ENCODE measurements around the gene DYSF. TPM values are rescaled to one million over a fixed set of nuclear protein-coding genes. Genes with fewer than 3 reads are reported as not detected.
"Not testable (repeated sequence)": the region's sequence is repeated elsewhere in the genome, so short reads cannot be mapped to it uniquely, and the experiment has no call there.

The DYSF gene
- total RNA-seq, 4 donors from 2014 or later: 0.93 to 3.2 (median 2.8) TPM

DNA sequence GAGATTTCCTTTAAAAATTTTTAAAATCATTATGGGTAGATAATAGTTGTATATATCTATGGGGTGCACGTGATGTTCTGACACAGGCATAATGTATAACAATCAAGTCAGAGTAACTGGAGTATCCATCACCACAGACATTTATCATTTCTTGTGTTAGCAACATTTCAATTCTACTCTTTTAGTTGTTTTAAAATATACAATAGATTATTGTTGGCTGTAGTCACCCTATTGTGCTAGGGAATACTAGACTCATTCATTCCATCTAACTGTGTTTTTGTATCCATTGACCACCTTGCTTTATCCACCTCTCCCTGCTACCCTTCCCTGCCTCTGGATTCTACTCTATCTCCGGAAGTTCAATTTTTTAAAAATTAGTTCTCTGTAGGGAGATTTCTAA, 31.0 kb downstream of the DYSF start:
- DNase-seq (ENCODE audit: low spot score in 2 of 2): no peak
- H3K4me3 ChIP-seq (ENCODE audit: low read depth, poor library complexity, severe bottlenecking): no peak overlapping the region
- WGBS, 2 donors: 84 to 95% methylated on average over 2 of the region's 2 CpGs
- TF ChIP-seq, protein P1, sequence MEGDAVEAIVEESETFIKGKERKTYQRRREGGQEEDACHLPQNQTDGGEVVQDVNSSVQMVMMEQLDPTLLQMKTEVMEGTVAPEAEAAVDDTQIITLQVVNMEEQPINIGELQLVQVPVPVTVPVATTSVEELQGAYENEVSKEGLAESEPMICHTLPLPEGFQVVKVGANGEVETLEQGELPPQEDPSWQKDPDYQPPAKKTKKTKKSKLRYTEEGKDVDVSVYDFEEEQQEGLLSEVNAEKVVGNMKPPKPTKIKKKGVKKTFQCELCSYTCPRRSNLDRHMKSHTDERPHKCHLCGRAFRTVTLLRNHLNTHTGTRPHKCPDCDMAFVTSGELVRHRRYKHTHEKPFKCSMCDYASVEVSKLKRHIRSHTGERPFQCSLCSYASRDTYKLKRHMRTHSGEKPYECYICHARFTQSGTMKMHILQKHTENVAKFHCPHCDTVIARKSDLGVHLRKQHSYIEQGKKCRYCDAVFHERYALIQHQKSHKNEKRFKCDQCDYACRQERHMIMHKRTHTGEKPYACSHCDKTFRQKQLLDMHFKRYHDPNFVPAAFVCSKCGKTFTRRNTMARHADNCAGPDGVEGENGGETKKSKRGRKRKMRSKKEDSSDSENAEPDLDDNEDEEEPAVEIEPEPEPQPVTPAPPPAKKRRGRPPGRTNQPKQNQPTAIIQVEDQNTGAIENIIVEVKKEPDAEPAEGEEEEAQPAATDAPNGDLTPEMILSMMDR (IDR thresholded peaks at IDR 0.05): no peak
- TF ChIP-seq POLR2A (IDR thresholded peaks at IDR 0.05): no peak
- intact Hi-C loops (cut with DNase I; ENCODE audit: low total_unique reads): no loop called here

DNA sequence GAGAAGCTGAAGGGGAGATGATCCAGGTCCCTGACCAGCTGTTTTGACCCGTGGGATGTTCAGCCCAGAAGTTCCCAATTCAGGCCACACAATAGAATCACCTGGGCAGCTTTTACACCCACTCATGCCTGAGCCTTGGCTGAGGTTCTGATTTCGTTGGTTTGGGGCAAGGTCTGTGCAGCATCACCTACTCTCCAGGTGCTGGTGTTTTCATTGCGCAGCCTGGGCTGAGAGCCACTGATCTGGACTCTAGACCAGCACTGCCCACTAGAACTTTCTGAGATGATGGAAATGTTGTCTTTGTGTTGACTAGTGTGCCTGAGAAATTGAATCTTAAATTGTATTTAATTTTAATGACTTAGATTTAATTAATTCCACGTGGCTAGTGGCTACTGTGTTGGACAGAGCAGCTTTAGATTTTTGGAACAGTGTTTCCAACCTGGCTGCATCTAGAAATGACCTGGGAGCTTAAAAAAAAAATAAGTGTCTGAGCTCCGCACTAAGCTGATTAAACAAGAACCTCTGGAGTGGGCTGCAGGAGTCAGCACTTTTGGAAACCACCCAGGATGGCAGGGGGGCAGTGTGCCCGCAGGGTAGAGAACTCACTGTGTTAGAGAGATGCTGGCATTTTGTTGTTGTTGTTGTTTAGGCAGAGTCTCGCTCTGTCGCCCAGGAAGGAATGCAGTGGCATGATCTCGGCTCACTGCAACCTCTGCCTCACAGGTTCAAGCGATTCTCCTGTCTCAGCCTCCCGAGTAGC, 33.7 kb downstream of the DYSF start:
- no peak for TF ChIP-seq POLR2A (IDR thresholded peaks at IDR 0.05)
- intact Hi-C loops (cut with DNase I; ENCODE audit: low total_unique reads): no loop called here
- DNase-seq (ENCODE audit: low spot score in 2 of 2): no peak
- no peak overlapping the region for H3K4me3 ChIP-seq (ENCODE audit: low read depth, poor library complexity, severe bottlenecking)
- 75 to 77% methylated on average over 10 to 11 of the region's 11 CpGs for WGBS, 2 donors

- WGBS, 2 donors: 77 to 90% methylated on average over 3 of the region's 3 CpGs
- intact Hi-C loops (cut with DNase I; ENCODE audit: low total_unique reads); H3K4me3 ChIP-seq (ENCODE audit: low read depth, poor library complexity, severe bottlenecking); DNase-seq (ENCODE audit: low spot score in 2 of 2): not testable (repeated sequence)
These were observed 38.2 kb downstream of the DYSF start for GRCh38 chr2:71491551-71491950.

DNA sequence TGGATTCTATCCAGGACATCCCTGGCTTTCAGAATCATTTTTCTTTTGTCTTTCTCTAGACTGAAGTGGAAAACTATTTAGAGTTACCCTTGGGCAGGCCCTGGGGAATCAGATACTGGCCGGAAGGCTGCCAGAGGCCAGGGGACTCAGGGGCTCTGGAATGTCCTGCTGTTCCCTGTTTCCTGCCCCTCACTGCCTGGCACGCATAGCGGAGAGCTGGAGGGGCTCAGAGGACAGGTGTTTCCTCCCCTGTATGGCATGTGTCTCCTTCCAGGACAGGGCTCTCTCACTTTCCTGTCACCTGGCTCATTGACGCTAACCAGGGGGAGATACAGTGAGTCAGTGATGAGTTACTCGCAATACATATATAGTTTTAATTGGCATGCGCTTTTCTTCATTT, 38.8 kb downstream of the DYSF start:
- intact Hi-C loops (cut with DNase I; ENCODE audit: low total_unique reads): no loop called here
- 62 to 69% methylated on average over 6 of the region's 6 CpGs for WGBS, 2 donors
- no peak for TF ChIP-seq POLR2A (IDR thresholded peaks at IDR 0.05)
- TF ChIP-seq, protein P1 (IDR thresholded peaks at IDR 0.05): no peak

DNA sequence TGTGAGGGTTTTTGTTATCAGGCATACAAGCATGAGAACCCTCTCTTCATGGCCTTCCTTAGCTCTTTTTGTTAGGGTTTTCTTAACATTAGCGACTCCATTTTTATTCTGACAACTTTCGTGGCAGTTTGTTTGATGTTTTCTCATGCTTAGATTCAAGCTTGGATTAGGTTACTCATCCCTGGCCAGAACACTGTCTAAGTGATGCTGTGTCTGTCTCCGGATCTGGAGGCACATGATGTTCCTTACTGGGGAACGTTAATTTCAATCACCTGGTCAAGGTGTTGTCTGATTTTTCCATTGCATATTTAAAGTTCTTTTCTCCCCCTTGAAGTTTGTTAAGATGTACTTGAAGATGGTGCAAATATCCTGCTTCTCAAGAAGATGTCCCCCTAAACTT, 40.7 kb downstream of the DYSF start:
- H3K4me3 ChIP-seq (ENCODE audit: low read depth, poor library complexity, severe bottlenecking): no peak overlapping the region
- TF ChIP-seq, protein P1 (IDR thresholded peaks at IDR 0.05): no peak
- no peak for TF ChIP-seq POLR2A (IDR thresholded peaks at IDR 0.05)
- intact Hi-C loops (cut with DNase I; ENCODE audit: low total_unique reads): no loop called here
- 81 to 85% methylated on average over 4 of the region's 4 CpGs for WGBS, 2 donors
- no peak for DNase-seq (ENCODE audit: low spot score in 2 of 2)

More for the DNA sequence above, 38.8 kb downstream of the DYSF start:
- peak in 1 of 2 donors; percentile 88 for DNase-seq (ENCODE audit: low spot score in 2 of 2)
- no peak overlapping the region for H3K4me3 ChIP-seq (ENCODE audit: low read depth, poor library complexity, severe bottlenecking)

GRCh38 chr2:71494523-71495155, 41.3 kb downstream of the DYSF start:
- intact Hi-C loops (cut with DNase I; ENCODE audit: low total_unique reads): no loop called here
- no peak overlapping the region for H3K4me3 ChIP-seq (ENCODE audit: low read depth, poor library complexity, severe bottlenecking)
- WGBS, 2 donors: 56 to 80% methylated on average over 1 of the region's 1 CpG
- DNase-seq (ENCODE audit: low spot score in 2 of 2): no peak
- TF ChIP-seq POLR2A (IDR thresholded peaks at IDR 0.05): no peak
- TF ChIP-seq, protein P1 (IDR thresholded peaks at IDR 0.05): no peak

Measured in lower leg skin (tissue), 4 donors.